HT1080 (cell line): Measurements from ENCODE around the gene GMPR2. TPM values are rescaled to one million over a fixed set of nuclear protein-coding genes. Genes with fewer than 3 reads are reported as not detected.
"Not testable (repeated sequence)": the region's sequence is repeated elsewhere in the genome, so short reads cannot be mapped to it uniquely, and the experiment has no call there.

Experiments used
- DNase-seq: peaks from one replicate; pipeline ENCODE4 v3.0.0-alpha.2; 2015; ENCODE audit warnings: low read depth
- total RNA-seq: library from RNA; depleted of rRNA; stranded (reverse); fragments of >200 nt; shearing (Covaris generic); gene quantifications from 2 replicates; pipeline ENCODE4 v1.2.3, GENCODE V29; 2014

Gene GMPR2
- total RNA-seq, 1 experiment from 2014 or later, result 92.5 TPM

DNA sequence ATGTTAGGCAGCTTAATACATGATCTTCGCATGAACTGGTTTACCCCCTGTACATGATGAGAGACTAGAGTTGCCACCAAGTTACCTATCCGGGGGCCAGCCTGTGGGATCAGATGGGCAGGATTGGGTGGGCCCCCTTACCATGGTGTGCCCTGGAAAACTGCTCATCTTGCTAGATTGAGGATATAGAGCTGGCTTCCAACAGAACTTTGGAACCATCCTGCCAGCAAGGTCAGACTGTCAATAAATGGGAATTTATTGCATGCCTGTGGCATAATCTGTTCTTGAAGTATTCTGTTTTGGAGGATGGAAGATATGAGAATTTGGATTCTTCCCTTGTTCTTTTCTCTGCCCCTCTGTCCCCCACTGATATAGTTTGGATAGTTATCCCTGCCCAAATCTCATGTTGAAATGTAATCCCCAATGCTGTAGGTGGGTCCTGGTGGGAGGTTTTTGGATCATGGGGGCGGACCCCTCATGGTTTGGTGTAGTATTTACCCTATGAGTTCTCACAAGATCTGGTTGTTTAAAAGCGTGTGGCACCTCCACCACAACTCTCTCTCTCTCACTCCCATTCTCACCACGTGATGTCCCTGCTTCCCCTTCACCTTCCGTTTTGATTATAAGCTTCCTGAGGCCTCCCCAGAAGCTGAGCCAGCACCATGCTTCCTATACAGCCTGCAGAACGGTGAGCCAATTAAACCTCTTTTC is 33.8 kb upstream of the GMPR2 start:
- DNase-seq, result no peak

DNA sequence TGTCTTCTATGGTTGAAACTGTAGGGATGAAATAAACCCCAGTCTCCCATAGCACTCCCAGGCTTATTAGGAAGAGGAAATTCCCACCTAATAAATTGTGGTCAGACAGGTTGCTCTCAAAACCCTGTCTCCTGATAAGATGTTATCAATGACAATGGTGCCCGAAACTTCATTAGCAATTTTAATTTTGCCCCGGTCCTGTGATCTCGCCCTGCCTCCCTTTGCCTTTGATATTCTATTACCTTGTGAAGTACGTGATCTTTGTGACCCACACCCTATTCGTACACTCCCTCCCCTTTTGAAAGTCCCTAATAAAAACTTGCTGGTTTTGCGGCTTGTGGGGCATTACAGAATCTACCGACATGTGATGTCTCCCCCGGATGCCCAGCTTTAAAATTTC is 30.2 kb upstream of the GMPR2 start:
- DNase-seq, result not testable (repeated sequence)

DNA sequence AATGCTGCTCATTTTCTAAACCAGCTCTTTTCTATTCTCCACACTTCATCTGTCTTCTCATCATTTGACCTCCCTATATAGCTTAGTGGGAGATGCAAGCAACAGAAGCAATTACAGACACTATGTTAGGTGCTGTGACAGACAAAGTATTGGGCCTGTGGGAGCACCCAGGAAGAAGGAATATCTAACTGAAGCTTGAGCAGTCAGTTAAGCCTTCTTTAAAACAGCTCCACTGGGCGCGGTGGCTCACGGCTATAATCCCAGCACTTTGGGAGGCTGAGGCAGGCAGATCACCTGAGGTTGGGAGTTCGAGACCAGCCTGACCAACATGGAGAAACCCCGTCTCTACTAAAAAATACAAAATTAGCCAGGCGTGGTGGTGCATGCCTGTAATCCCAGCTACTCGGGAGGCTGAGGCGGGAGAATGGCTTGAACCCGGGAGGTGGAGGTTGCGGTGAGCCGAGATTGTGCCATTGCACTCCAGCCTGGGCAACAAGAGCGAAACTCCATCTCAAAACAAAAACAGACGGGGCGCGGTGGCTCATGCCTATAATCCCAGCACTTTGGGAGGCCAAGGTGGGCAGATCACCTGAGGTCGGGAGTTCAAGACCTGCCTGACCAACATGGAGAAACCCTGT is 29.4 kb upstream of the GMPR2 start:
- DNase-seq, result not testable (repeated sequence)

DNA sequence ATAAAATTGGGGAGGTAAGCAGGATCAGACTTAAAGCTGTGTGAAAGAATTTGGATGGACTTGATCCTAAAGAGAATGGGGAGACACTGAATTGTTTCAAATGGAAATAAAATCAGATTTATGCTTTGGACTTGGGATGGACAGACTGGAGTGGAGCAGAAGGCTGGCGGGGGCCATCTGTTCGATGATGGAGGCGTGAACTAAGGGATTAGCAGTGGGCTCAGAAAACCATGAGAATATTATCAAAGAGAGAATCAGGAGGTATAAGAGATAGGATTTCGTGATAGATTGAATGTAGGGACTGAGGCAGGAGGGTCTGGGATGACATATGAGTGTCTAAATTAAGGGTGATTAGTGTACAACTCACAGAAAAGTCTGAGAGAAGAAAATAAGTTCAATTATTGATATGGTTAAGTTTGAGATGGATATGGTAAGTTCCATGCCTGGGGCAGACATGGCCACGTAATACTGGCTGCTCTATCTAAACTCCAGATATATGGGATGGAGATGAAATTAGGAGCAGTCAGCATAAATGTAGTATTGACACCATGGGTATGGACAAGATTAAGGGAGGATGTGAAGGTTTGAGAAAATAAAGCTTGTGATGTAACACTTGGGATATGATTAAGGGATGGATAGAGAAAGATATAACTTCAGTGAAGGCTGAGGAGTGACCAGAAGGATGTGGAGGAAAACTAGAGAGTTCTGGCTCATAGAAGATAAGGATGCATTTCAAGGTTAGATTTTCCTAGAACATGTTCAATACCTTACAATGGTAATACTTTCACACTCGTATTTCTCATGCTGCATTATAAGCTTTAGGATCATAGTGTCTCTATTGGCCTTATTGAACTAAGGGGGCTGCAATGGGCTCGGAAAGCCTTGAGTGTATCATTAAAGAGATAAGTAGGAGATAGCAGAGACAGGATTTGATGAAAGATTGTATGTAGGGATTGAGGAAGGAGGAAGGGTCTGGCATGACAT is 28.3 kb upstream of the GMPR2 start:
- no peak for DNase-seq

DNA sequence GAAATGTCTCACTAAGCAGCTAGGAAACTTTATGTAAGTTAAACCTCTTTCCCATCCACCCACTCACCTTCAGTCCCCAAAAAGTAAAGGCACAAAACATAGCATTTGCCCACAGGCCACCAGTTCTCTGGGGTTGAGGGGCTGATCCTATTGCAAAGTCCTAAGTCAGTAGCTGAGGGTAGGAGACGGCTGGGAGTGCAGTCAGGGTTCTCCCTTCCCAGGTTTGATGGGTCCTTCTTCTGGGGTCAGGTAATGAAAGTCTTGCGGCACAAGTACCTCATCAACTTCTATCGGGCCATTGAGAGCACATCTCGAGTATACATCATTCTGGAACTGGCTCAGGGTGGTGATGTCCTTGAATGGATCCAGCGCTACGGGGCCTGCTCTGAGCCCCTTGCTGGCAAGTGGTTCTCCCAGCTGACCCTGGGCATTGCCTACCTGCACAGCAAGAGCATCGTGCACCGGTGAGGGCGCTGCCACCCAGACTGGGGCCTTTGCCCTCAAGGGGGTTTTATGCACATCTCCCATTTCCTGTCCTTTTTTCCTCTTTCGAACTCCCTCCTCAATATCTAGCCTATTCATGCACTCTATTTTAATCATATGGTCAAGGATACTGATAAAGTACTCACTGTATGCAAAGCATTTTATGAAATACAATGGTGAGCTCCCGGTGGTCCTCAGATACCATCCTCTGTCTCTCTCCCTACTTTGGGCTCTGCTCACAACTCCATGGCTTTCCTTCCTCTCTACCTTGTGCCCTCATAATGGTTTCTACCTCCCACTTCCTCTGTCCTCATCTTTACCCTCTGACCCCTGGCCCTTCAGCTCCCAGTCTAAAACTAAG is 26.2 kb upstream of the GMPR2 start:
- no peak for DNase-seq

DNA sequence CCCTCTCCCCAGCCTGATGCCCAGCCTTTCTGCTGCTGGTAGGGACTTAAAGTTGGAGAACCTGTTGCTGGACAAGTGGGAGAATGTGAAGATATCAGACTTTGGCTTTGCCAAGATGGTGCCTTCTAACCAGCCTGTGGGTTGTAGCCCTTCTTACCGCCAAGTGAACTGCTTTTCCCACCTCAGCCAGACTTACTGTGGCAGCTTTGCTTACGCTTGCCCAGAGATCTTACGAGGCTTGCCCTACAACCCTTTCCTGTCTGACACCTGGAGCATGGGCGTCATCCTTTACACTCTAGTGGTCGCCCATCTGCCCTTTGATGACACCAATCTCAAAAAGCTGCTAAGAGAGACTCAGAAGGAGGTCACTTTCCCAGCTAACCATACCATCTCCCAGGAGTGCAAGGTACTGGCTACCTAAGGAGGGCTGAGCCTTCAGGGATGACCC is 25.6 kb upstream of the GMPR2 start:
- no peak for DNase-seq

DNA sequence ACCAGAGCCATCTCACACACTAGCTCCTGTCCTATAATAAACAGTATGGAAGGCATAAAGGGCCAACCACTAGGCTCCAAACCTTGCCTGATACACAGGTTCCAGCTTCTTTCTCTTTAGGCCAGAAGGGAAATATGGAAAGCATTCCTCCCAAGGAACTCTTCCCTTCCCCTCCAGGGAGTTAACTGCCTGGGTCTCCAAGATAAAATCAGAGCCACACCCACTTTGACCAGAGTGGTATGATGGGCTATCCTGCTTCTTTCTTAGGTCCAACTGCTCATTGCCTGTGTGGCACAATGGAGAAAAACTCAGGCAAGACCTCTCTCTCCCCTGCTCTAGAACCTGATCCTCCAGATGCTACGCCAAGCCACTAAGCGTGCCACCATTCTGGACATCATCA is 25.1 kb upstream of the GMPR2 start:
- no peak for DNase-seq

DNA sequence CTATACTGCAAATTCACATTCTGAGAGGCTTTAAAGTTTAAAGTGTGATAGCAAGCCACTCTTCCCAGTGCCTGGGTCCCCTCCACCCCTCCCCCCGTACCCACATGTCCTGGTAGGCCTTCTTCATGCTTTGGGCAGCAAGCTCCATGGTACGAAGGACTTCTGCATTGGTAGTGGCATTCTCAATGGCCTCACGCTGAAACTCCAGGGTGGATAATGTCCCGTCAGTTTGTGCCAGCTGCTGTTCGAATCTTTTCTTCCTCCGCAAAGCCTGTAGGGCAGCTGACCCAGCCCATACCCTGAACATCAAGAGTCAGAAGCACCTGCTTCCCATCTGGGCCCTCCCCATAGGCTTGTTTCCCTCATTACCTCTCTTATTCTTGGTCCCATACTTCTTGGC is 21.4 kb upstream of the GMPR2 start:
- no peak for DNase-seq

DNA sequence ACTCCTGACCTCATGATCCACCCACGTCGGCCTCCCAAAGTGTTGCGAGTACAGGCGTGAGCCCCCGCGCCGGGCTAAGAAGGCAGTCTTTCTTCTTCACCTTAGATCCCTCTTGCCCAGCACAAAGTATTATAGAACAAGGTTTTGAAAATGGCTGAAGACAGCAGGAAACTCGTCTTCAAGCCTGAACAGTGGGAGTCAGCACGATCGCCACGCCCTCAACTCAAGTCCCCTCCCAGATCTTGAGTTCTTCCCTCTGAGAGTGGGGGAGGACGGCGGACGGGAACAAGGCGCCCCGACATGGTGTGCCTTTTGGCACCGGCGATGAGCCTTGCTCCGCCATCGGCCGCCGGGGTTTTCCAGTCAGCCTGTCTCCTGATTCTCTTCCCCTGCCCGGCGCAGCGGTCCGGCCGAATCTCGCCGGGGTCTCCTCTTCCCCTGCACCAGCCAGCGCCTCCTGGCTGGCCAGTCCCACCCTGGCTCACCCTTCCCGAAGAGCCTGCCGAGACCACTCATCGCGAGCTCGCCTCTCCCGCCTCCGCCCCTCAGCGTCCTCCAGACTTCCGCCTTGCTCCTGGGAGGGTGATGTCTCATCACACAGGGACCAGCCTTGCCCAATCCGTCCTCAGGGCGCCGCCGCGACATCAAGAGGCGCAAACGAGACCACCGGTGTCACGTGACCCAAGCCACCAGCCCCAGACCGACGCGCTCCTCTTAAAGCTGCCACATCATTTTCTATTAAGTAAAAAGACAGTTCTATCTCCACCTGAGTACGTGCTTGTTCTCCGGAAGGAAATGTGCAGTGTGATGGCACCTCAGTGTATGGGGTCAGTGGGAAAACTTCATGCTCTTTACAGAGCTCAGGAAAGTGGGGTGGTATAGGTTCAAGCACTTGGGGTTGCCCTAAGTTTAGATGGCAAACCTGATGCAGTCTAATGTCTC is 19.5 kb upstream of the GMPR2 start, which contains the start of gene CHMP4A:
TSS of gene CHMP4A (minus strand) at position 565 of the 942 bp plus-strand sequence. CDS start at position 516, 49 bp downstream.
- peak; percentile 98 for DNase-seq

DNA sequence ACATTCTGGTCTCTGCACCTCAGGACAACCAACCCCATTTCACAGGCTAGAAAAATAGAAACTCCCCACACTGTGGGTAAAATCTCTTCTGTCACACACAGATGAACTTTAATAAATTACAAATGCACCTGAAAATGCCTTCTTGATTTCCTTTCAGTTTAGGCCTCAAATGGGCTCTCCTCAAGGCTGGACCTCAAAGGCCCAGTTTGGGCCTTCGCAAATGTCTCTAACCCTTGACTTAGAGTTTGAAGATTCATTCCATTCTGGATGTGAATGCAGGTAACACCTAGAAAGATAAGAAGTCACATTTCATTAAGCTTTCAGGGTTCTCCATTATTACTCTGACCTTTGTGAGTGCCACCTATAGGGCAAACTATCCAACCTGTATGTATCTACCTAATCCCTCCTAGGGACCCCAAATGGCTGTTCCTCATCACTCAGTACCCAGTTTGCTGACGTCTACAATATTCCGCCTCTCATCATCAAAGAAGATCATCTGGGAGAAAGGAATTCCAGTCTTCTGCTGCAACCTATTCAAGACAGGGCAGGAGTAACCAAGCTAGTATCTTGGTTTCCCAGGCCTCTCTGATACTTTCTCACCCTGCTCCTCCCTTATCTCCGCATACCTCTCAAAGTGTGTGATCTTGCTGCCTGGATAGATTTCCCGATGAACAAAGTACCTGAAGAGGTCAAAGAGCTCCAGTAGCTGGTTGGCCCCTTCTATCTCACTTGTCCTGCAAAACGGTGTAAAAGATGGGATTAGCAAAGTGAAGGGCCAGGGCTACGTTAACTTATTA is 18.7 kb upstream of the GMPR2 start:
- no peak for DNase-seq

DNA sequence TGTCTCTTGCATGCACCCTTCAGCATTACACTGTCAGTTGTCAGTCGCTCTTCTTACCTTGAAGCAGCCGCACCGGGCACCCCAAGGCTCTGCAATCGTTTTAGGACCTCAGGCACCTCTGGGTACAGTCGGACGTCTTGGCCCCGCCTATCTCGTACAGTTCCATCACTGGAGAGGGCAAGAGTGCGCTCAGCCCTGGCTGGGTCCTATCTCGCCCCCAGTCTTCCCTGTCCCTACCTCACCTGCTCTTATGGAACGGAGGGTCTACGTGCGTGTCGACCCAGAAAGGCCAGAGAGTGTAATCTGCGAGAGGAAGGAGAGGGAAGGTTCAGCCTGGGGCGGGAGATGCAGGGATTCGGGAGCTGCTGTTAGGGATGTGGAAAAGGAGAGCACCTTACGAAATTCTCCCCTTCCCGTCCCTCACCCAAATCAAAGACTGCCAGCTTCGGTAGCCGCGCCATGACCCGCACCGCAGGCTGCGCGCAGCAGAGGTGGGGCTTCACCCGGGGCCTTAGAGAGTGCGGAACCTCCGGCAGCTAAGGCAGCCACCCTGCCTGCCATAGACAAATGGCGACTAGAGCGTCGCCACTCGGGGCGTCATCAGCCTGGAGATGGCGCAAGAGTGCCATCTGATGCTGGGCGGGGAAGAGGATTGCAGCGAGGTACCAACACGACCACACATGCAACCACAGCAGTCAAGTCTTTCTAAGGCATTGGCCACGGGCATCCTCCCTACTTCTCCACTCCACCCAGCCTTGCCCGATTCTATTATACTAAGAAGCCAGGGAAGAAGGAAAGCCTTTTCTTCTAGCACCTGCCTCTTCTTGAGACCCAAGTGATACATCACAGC is 17.0 kb upstream of the GMPR2 start, which contains the start of gene MDP1:
TSS of gene MDP1 (minus strand) at position 572 of the 850 bp plus-strand sequence. CDS start at position 461, 111 bp downstream.
- peak; percentile 90 for DNase-seq

DNA sequence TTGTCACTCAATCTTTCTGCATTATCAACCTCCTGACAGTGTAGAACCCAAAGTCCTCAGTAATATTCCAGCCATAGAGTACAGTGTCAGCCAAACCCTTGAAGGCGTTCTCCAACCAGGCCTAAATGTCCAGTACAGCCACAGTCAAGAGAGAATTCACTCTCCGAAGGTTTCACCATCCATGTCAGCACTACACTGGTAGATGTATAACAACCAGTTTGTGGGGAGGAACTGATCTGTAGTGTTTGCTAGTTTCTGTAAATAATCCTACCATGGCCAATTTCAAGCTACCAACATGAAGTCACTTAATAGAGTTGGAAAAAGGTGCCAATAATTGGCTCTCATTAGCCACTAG is 16.4 kb upstream of the GMPR2 start:
- no peak for DNase-seq

DNA sequence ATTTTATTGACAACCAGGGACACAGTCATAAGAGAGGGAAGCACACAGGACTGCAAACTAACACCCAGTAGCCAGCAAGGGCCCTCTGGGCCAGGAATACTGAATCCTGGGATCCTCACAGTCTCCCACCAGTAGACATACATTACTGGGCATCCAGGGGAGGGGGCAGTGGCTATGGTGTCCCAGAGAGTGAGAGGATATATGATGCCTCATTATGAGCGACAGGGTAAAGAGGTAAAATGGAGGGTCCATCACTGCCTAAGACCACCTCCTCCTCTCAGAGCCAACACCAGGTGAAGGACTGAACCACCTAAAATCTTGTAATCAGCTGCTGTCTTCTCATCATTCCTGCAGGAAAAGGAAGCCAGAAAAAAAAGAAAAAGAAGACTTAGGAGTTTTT is 15.9 kb upstream of the GMPR2 start:
- DNase-seq, result not testable (repeated sequence)

DNA sequence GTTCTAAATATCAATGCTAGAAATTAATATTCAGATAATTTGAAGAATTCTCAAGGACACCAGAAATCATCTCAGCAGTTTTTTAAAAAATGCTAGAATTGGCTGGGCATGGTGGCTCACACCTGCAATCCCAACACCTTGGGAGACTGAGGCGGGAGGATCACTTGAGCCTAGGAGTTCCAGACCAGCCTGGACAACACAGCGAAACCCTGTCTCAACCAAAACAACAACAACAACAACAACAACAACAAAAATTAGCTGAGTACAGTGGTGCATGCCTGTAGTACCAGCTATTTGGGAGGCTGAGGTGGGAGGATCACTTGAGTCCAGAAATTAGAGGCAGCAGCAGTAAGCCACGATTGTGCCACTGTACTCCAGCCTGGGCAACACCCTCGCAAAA is 13.6 kb upstream of the GMPR2 start:
- no peak for DNase-seq

DNA sequence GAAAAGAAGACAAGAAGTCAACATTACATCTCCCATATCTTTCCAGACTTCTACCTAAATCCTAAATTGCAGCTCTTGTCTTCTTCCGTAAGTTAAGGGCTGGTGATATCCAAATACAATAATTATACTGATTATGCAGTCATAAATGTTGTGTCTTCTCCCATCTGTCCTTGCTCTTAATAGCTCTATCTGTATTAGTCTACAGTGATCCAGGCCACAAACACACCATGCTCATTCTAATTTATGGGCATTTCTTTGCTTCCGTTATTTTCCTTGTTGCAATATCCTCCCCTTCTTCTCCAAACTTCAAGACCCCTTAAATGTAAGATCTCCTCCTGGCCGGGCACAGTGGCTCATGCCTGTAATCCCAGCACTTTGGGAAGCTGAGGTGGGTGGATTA is 13.2 kb upstream of the GMPR2 start:
- no peak for DNase-seq

DNA sequence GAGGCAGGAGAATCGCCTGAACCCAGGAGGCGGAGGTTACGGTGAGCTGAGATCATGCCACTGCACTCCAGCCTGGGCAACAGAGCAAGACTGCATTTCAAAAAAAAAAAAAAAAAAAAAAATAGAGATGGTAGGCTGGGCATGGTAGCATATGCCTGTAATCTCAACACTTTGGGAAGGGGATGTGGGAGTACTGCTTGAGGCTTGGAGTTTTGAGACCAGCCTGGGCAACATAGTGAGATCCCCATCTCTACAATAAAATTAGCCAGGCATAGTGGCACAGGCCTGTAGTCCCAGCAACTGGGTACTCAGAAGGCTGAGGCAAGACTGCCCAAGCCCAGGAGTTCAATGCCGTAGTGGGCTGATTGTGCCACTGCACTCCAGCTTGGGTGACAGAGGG is 9.7 kb upstream of the GMPR2 start:
- not testable (repeated sequence) for DNase-seq

DNA sequence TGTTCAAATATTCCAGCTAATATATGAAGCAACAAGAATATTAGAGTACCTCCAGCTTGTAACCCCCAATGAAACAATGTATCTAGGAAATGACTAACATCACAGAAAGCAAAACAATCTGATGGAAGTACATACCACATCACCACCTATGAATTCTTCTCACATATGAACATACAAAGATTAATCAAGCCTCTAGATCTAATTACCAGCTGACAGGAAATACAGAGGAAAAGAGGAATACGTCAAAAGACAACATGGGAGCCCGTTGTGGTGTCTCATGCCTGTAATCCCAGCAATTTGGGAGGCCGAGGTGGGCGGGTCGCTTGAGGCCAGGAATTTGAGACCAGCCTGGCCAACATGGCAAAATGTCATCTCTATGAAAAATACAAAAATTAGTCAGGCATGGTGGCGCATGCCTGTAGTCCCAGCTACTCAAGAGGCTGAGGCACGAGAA is 8.1 kb upstream of the GMPR2 start:
- DNase-seq, result peak; percentile 89

DNA sequence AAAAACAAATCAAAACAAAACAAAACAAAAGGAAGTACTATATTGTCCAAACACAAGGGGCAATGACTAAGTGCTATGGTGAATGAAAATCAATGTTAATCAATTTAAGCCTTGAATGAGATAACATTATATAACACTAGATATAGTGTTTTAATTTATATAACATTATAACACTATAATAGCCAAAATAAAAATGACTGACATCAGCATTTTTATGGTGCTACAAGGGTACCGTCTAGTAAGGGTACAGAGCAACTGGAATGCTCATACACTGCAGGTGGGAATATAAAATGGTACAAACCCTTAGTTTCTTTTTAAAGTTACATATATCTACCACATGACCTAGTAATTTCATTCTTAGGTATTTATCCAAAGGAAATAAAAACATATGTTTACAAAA is 6.3 kb upstream of the GMPR2 start:
- DNase-seq, result no peak
